Thyroid gland (tissue), 4 donors: ENCODE measurements around the gene GPRIN3.

Experiments used
- CTCF ChIP-seq, 6 experiments: fragments of 200-600 bp in 3 of 6; fragments of 450-650 bp in 3 of 6; sonication (generic) in 3 of 6; IDR thresholded peaks; one replicate each; pipeline ENCODE4 v1.5.1; 2016 to 2019; ENCODE audit warnings: antibody characterized with exemption in 6 of 6, mild to moderate bottlenecking in 2 of 6, inconsistent platforms in 1 of 6, moderate library complexity in 1 of 6
- POLR2A ChIP-seq, 2 donors: fragments of 450-650 bp; IDR thresholded peaks; one replicate each; pipeline ENCODE4 v1.6.1; 2017; ENCODE audit warnings: antibody characterized with exemption in 2 of 2, mild to moderate bottlenecking in 2 of 2, moderate library complexity in 1 of 2

GRCh38 chr4:89254847-89255246, 52.8 kb downstream of the GPRIN3 start:
- no peak for TF ChIP-seq POLR2A (IDR thresholded peaks at IDR 0.05)
- peak; percentile 24 to 89 (median 59) for TF ChIP-seq CTCF (IDR thresholded peaks at IDR 0.05)
